ENCODE measurements around the gene WDR26.
A peak's percentile ranks its signal among the peaks of the same experiment; 100 is the strongest.
"Not testable (repeated sequence)": the region's sequence is repeated elsewhere in the genome, so short reads cannot be mapped to it uniquely, and the experiment has no call there.

WDR26 gene

GRCh38 chr1:224387943-224388342 is 46.7 kb downstream of the WDR26 start:
- no peak for DNase-seq

- DNase-seq = no peak
These were observed 47.2 kb downstream of the WDR26 start for GRCh38 chr1:224387302-224387912.

GRCh38 chr1:224383218-224383617 is 51.4 kb downstream of the WDR26 start:
- DNase-seq = no peak

GRCh38 chr1:224381880-224382548 is 52.6 kb downstream of the WDR26 start:
- DNase-seq = no peak

- DNase-seq = no peak
These were observed 54.6 kb downstream of the WDR26 start for GRCh38 chr1:224380003-224380402.

- no peak for DNase-seq
These were observed 55.6 kb downstream of the WDR26 start for GRCh38 chr1:224378855-224379631.

- no peak for DNase-seq
These were observed 57.0 kb downstream of the WDR26 start for GRCh38 chr1:224377676-224378006.

GRCh38 chr1:224375059-224375458 is 59.5 kb downstream of the WDR26 start:
- DNase-seq = no peak

GRCh38 chr1:224373008-224373590 is 61.5 kb downstream of the WDR26 start:
- no peak for DNase-seq

GRCh38 chr1:224368409-224368808 is 66.2 kb downstream of the WDR26 start:
- no peak for DNase-seq

- DNase-seq = no peak
These were observed 75.4 kb downstream of the WDR26 start for GRCh38 chr1:224359207-224359606.

- DNase-seq = no peak
These were observed 76.4 kb downstream of the WDR26 start for GRCh38 chr1:224358237-224358636.

GRCh38 chr1:224357626-224358124 is 76.9 kb downstream of the WDR26 start:
- no peak for DNase-seq

GRCh38 chr1:224356685-224357625 is 77.6 kb downstream of the WDR26 start, which contains the start of gene CNIH4:
Gene CNIH4 (plus strand): TSS chr1:224356879. CDS start chr1:224356925, 46 bp downstream.
- DNase-seq = peak; percentile 81

- no peak for DNase-seq
These were observed 80.3 kb downstream of the WDR26 start for GRCh38 chr1:224353975-224354925.

- not testable (repeated sequence) for DNase-seq
These were observed 82.0 kb downstream of the WDR26 start for GRCh38 chr1:224352436-224353085.

GRCh38 chr1:224349716-224350115 is 84.9 kb downstream of the WDR26 start:
- DNase-seq = not testable (repeated sequence)

- DNase-seq = no peak
These were observed 86.5 kb downstream of the WDR26 start for GRCh38 chr1:224348137-224348536.

- no peak for DNase-seq
These were observed 90.9 kb downstream of the WDR26 start for GRCh38 chr1:224343679-224344078.

All from activated CD4-positive, CD25-positive, alpha-beta regulatory T cell treated with anti-CD3 and anti-CD28 coated beads, Interleukin-2, amount 50 U/mL, for 72 hours (primary cell).